Naive thymus-derived CD8-positive, alpha-beta T cell (primary cell): ENCODE measurements around the gene ZKSCAN5. TPM values are rescaled to one million over a fixed set of nuclear protein-coding genes. Genes with fewer than 3 reads are reported as not detected.

Experiments used
- ATAC-seq, 2 donors: fragments of 150-1000 bp; cut with Tn5 transposase in 1 of 2; sonication (Bioruptor Pico), chemical (Tn5 transposase) in 1 of 2; 1 replicate in 1 of 2; 2 replicates in 1 of 2; pipeline ENCODE4 v1.10.0; 2021; ENCODE audit warnings: mild to moderate bottlenecking in 2 of 2, moderate library complexity in 2 of 2
- POLR2A ChIA-PET: fragments of 350-600 bp; sonication (Branson Sonifier 250); formaldehyde crosslinking; loops from one replicate; lab custom pipeline; 2021; ENCODE audit warnings: antibody characterized with exemption; lab: Charles Lee
- DNase-seq, 10 donors: peaks; one replicate each; pipeline versions ENCODE4 v3.0.0 to v3.0.0-alpha.2; 2020 to 2022
- H3K27ac Mint-ChIP-seq, 10 donors: one replicate each; pipeline ENCODE4 v1.8.0; 2020 to 2022; ENCODE audit warnings: mild to moderate bottlenecking in 10 of 10, mixed read lengths in 10 of 10, moderate library complexity in 4 of 10, inconsistent platforms in 1 of 10
- H3K27me3 Mint-ChIP-seq, 5 donors: one replicate each; pipeline ENCODE4 v1.8.0; 2021 to 2022; ENCODE audit warnings: mixed read lengths in 5 of 5
- H3K36me3 Mint-ChIP-seq, 3 donors: one replicate each; pipeline ENCODE4 v1.8.0; 2020 to 2022; ENCODE audit warnings: mixed read lengths in 3 of 3, mild to moderate bottlenecking in 2 of 3, inconsistent platforms in 1 of 3
- H3K4me1 Mint-ChIP-seq, 4 donors: one replicate each; pipeline ENCODE4 v1.8.0; 2021 to 2022; ENCODE audit warnings: mixed read lengths in 4 of 4
- H3K4me3 Mint-ChIP-seq, 10 donors: one replicate each; pipeline ENCODE4 v1.8.0; 2020 to 2022; ENCODE audit warnings: mild to moderate bottlenecking in 10 of 10, mixed read lengths in 10 of 10, moderate library complexity in 6 of 10, inconsistent platforms in 1 of 10
- H3K9me3 Mint-ChIP-seq, 9 donors: one replicate each; pipeline ENCODE4 v1.8.0; 2020 to 2022; ENCODE audit warnings: mixed read lengths in 9 of 9, mild to moderate bottlenecking in 3 of 9, inconsistent platforms in 1 of 9, moderate library complexity in 1 of 9
- polyA plus RNA-seq, 3 donors: library from polyadenylated mRNA; unstranded; fragments of 300-500 nt; fragmentation: Illumina TruSeq; gene quantifications; one replicate each; pipeline ENCODE4 v1.2.3, GENCODE V29; 2021
- total RNA-seq, 8 experiments: library from RNA in 2 of 8; stranded (reverse) in 2 of 8; gene quantifications; one replicate each; pipeline ENCODE4 v1.2.3 and lab custom pipeline; 2021 to 2026

Gene ZKSCAN5
- total and polyA plus RNA-seq, 5 experiments from 2014 or later: 3.0 to 9.9 (median 5.7) TPM

DNA sequence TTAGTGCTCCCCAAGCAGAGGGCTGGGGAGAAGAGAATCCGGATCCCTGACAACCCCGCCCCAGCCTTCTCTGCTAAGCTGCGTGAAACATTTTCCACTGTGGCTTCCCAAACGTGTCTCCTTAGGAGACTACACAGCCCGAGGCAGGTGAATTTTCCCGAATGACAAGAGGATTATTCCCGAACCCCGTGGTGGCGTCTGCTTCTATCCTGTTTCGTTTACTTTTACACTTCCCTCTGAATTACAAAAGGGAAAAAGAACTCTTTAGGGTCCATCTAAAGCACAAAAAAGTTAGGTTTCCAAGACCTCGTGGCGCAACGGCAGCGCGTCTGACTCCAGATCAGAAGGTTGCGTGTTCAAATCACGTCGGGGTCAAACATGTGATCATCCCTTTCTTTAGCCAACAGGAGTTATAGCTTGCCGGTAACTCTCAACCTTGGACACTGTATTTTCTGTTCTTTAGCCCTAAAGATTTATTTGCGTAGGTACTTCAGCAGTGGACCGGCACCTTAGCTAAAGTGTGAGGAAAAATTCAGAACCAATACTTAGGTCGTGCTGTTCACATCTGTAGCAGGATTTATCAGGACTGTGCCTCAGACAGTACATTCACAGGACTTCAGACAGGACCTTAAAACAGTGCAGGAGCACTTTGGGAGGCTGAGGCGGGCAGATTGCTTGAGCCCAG is 34.9 kb upstream of the ZKSCAN5 start:
- peaks cover 19 to 41% (median 30%) of the 10 kb centered on the region in 4 donors for H3K4me1 Mint-ChIP-seq
- no peaks in the 10 kb centered on the region for H3K27me3 Mint-ChIP-seq
- no peaks in the 10 kb centered on the region for H3K36me3 Mint-ChIP-seq
- no peak for ATAC-seq
- DNase-seq: no peak
- peak overlapping the region in 2 of 10 donors; percentile 4 to 48 for H3K4me3 Mint-ChIP-seq
- H3K9me3 Mint-ChIP-seq: no peaks in the 10 kb centered on the region
- POLR2A ChIA-PET: interaction anchor here (1.2 to 1.8 kb wide), 2 partner anchors 30 to 35 kb away, joined by 4 to 7 read pairs; partner anchors contain the start of genes ZKSCAN5 and ZNF394
- H3K27ac Mint-ChIP-seq: peak overlapping the region in 3 of 10 donors; percentile 43 to 65 (median 64)

DNA sequence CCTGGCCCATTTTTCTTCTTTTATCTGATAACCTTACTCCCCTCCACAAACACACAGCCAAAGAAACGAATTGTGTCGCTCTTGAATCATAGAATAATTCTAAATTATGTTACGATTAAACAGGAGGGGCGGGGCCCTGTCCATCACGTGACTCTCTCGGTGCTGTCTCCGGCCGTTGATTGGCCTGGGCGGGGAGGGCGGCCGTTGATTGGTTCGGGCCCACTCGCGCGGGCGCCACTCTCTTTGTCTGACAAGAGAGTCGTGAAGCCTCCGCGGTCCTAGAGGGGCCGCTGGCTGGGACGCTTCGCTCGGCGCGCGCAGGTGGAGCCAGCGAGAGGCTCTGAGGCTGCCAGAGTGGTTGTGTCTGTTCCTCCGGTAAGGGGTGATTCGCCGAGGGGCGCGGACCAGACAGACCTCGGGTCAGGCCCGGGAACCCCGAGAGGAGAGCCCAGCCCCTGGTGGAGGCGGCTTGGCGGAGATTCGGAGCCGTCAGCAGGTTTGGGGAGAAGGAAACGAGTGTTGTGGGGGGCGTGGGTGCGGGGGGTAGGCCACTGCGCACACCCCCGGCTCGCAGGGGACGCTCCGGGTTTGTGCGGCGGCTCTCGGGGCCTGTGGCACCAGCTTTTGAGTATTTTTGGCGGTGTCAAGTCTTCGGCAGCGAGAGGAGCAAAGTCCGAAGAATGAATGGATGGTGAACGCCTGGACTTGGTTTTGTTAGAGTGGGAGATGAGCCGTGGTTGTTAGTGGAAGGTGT is 31.7 kb upstream of the ZKSCAN5 start, which contains the start of gene ZNF789:
Gene ZNF789, plus strand, starts transcription at position 330 of the 754 bp plus-strand sequence. CDS start 3,567 bp downstream, outside the sequence.
- H3K4me1 Mint-ChIP-seq: peaks cover 18 to 43% (median 32%) of the 10 kb centered on the region in 4 donors
- ATAC-seq: peak; percentile 96 to 97
- no peaks in the 10 kb centered on the region for H3K27me3 Mint-ChIP-seq
- DNase-seq: peak; percentile 89 to 99 (median 97)
- POLR2A ChIA-PET: interaction anchor here (1.0 to 3.7 kb wide), 7 partner anchors 10 to 86 kb away, joined by 3 to 47 read pairs (median 5); partner anchors contain the start of genes BUD31, PTCD1, ZKSCAN5 and ZNF394
- peak within 1 kb of the TSS; percentile 91 to 100 (median 97) for H3K4me3 Mint-ChIP-seq
- H3K36me3 Mint-ChIP-seq: peaks cover 0 to 11% (median 0%) of the 10 kb centered on the region in 3 donors
- no peaks in the 10 kb centered on the region for H3K9me3 Mint-ChIP-seq
- peak within 1 kb of the TSS; percentile 93 to 98 (median 98) for H3K27ac Mint-ChIP-seq

DNA sequence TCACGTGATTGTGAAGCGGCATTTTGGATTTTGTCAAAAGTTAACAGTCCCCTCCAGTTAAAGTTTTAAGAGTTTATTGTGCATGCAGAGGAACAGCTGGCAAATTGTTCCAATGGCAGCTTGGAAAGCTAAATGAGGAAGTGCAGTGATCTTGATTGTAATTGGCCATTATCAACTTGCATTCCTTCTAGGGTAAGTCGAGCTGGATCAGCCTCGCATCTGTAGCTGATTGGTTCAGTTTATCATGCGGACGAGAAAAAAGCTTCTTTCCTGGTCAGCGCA is 31.2 kb upstream of the ZKSCAN5 start:
- DNase-seq: no peak
- POLR2A ChIA-PET: interaction anchor here (1.0 to 3.7 kb wide), 6 partner anchors 9 to 148 kb away, joined by 3 to 47 read pairs (median 4); partner anchors contain the start of genes ARPC1A, BUD31, ZKSCAN5 and ZNF394
- Mint-ChIP-seq H3K4me3 (peak overlapping the region; percentile 91 to 100 (median 97)), H3K4me1 (peaks cover 21 to 48% (median 37%) of the 10 kb centered on the region in 4 donors), H3K9me3 (no peaks in the 10 kb centered on the region), H3K27me3 (no peaks in the 10 kb centered on the region), H3K27ac (peak overlapping the region; percentile 90 to 98 (median 98)), H3K36me3 (peaks cover 0 to 14% (median 0%) of the 10 kb centered on the region in 3 donors)
- no peak for ATAC-seq

DNA sequence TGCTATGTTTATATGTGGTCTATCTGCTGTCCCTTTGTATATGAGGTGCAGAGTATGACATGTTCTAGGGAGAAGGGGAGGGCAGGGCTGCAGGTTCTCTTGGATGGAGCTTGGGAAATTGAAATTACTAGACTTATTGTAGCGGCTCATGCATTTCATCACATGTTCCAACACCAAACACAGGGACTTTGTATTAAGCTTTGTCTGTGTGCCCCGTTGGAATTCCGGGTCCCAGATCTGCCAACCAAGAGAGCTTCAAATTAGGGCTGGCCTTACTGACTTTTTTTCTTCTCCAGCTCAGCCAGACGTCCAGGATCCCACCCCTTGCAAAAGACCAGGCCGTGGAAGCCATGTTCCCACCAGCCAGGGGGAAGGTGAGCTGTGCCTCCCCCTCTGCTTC is 28.4 kb upstream of the ZKSCAN5 start:
- H3K27me3 Mint-ChIP-seq: no peaks in the 10 kb centered on the region
- peak overlapping the region in 1 of 10 donors; percentile 20 for H3K4me3 Mint-ChIP-seq
- peak overlapping the region in 3 of 10 donors; percentile 24 to 71 (median 43) for H3K27ac Mint-ChIP-seq
- H3K36me3 Mint-ChIP-seq: peaks cover 0 to 38% (median 0%) of the 10 kb centered on the region in 3 donors
- H3K9me3 Mint-ChIP-seq: no peaks in the 10 kb centered on the region
- H3K4me1 Mint-ChIP-seq: peaks cover 26 to 59% (median 49%) of the 10 kb centered on the region in 4 donors
- no peak for DNase-seq
- ATAC-seq: no peak
- POLR2A ChIA-PET: interaction anchor here (1.0 to 2.0 kb wide), 4 partner anchors 11 to 81 kb away, joined by 3 to 8 read pairs (median 5); partner anchors contain the start of genes CPSF4 and PTCD1

DNA sequence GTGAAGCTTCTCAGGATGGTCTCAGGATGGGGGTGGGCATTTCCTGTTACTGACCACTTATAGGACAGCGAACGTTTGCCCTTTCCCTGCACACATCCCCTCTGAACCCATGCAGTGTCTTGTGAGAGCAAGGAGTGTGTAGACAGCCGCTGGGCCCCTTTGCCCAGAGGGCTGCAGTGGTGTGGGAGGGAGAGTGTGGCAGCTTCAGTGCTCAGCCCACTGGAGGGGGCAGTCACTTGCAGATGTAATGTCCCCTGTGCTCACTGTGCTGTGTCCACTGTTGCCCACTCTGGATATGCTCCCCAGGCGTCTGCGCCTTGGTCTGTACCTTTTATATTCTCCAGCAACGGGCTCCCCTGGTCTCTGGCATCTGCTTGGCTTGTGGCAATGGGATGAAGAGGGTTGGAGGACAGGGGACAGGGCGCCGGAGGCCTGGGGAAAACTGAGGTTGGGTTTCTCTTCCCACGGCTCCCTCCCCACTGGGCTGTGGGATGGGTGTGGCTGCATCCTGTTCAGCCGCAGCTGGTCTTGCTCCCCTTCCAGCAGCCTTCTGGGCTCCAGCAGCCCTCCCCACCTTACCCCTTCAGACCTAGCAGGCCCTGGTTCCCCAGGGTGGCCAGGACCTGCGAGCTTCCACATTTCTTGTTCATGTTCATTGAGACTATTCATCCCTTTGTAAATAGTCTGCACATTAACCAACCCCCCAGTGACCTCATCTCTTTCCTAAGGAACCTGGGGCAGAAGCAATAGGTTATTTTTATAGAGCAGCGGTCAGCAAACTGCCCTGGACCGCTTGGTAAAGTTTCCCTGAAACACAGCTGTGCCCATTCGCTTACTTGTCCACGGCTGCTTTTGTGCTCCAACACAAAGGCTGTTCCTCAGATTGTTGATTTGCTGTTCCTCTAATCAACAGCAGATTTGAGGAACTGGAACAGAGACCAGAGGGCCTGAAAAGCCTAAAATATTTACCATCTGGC is 25.7 kb upstream of the ZKSCAN5 start:
- Mint-ChIP-seq H3K36me3 (peaks cover 0 to 53% (median 4%) of the 10 kb centered on the region in 3 donors), H3K4me3 (peak overlapping the region in 6 of 10 donors; percentile 30 to 56 (median 46)), H3K4me1 (peaks cover 15 to 43% (median 35%) of the 10 kb centered on the region in 4 donors), H3K9me3 (no peaks in the 10 kb centered on the region), H3K27me3 (no peaks in the 10 kb centered on the region), H3K27ac (peak overlapping the region; percentile 34 to 87 (median 66))
- no peak for ATAC-seq
- POLR2A ChIA-PET: interaction anchor here (1.1 to 1.3 kb wide), 2 partner anchors 21 to 26 kb away, joined by 3 read pairs; partner anchors contain the start of genes ZKSCAN5 and ZNF394
- no peak for DNase-seq

DNA sequence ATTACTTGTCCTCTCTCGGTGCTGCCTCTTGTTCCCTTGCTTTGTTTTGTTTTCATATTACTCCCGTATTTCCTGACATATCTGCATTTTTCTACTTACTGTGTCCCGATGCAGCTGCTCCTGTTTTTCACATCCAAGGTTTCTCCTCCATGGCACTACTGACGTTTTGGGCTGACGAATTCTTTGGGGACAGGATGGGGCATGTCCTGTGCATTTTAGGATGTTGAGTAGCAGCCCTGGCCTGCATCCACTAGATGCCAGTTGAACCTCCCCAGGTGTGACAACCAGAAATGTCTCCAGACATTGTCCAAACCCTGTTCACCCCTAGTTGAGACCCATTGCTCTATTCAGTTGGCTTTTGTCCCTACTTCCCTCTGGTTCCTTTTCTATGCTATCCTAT is 19.4 kb upstream of the ZKSCAN5 start:
- peaks cover 0 to 45% (median 13%) of the 10 kb centered on the region in 3 donors for H3K36me3 Mint-ChIP-seq
- POLR2A ChIA-PET: interaction anchor here (1.0 kb wide), 1 partner anchor 11 kb away, joined by 6 read pairs; no protein-coding TSS in a partner anchor
- no peak for DNase-seq
- H3K9me3 Mint-ChIP-seq: no peaks in the 10 kb centered on the region
- no peak overlapping the region for H3K4me3 Mint-ChIP-seq
- no peak for ATAC-seq
- H3K27ac Mint-ChIP-seq: peak overlapping the region in 3 of 10 donors; percentile 12 to 50 (median 32)
- H3K4me1 Mint-ChIP-seq: peaks cover 0 to 8% (median 5%) of the 10 kb centered on the region in 4 donors
- no peaks in the 10 kb centered on the region for H3K27me3 Mint-ChIP-seq

DNA sequence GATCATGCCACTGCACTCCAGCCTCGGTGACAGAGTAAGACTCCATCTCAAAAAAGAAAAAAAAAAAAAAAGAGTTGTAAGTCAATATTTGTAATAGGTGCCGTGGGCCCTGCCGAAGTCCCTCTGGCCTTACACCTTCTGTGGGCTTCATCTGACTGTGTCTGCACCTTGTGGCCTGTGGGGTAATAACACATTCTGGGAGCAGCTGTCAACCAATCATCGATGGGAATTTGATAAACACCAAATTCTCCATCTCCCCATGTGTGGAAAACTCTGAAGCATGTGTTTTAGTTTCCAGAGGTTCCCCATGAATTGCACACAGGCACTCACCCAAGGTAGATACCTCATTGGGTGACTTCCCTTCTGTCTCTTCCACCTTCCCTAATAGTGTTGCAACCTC is 15.2 kb upstream of the ZKSCAN5 start:
- peaks cover 16 to 52% (median 40%) of the 10 kb centered on the region in 3 donors for H3K36me3 Mint-ChIP-seq
- peaks cover 4 to 14% (median 5%) of the 10 kb centered on the region in 4 donors for H3K4me1 Mint-ChIP-seq
- ATAC-seq: peak in 1 of 2 donors; percentile 42
- POLR2A ChIA-PET: interaction anchor here (0.7 to 1.1 kb wide), 3 partner anchors 10 to 569 kb away, joined by 3 to 7 read pairs (median 4); no protein-coding TSS in a partner anchor
- no peaks in the 10 kb centered on the region for H3K27me3 Mint-ChIP-seq
- H3K9me3 Mint-ChIP-seq: peaks cover 0 to 23% (median 11%) of the 10 kb centered on the region in 9 donors
- H3K27ac Mint-ChIP-seq: peak overlapping the region in 2 of 10 donors; percentile 0 to 9
- no peak for DNase-seq
- H3K4me3 Mint-ChIP-seq: no peak overlapping the region

DNA sequence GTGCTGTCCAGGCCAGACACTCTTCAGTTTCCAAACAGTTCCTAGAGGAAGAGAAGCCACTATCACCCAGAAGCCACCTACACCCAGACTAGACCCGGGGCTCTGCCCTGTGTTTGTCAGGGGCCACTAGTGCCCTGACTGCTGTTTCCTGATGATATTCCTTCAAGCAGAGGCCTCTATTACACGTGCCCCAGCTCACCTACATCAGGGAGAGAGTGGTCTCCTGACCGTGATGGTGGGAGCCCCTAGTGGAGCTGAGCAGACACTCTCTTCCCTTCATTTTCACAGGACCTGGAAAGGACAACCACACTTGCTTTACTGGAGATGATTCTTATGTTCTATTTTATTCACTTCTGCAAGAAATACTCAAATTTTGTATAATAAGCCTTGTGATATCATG is 13.6 kb upstream of the ZKSCAN5 start:
- Mint-ChIP-seq H3K9me3 (peaks cover 0 to 28% (median 13%) of the 10 kb centered on the region in 9 donors), H3K27me3 (no peaks in the 10 kb centered on the region), H3K4me3 (no peak overlapping the region), H3K27ac (peak overlapping the region in 2 of 10 donors; percentile 57 to 62), H3K36me3 (peaks cover 18 to 56% (median 53%) of the 10 kb centered on the region in 3 donors), H3K4me1 (peaks cover 0 to 14% (median 5%) of the 10 kb centered on the region in 4 donors)
- peak in 1 of 2 donors; percentile 23 for ATAC-seq
- DNase-seq: no peak
- POLR2A ChIA-PET: interaction anchor here (0.7 to 1.7 kb wide), 2 partner anchors 9 to 10 kb away, joined by 7 read pairs; partner anchors contain the start of gene ZNF394

DNA sequence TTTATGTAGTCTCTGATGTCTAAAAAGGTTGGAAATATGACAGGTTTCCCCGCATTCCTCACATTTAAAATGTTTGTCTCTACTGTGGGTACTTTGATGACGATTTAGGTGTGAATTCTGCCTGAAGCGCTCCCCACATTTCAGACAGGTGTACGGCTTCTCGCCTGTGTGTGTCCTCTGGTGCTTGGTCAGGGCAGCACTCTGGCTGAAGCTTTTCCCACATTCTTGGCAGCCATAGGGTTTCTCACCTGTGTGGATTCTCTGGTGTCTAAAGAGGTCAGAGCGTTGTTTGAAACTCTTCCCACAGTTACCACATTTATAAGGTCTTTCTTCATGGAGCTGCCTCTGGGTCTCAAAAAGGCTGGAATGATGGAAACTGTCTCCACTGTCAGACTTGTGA is 10.6 kb upstream of the ZKSCAN5 start:
- POLR2A ChIA-PET: no interaction called here
- Mint-ChIP-seq H3K4me1 (peaks cover 7 to 30% (median 23%) of the 10 kb centered on the region in 4 donors), H3K27ac (peak overlapping the region in 3 of 10 donors; percentile 36 to 63 (median 40)), H3K27me3 (no peaks in the 10 kb centered on the region), H3K9me3 (peaks cover 0 to 28% (median 13%) of the 10 kb centered on the region in 9 donors), H3K4me3 (peak overlapping the region in 1 of 10 donors; percentile 28), H3K36me3 (peaks cover 25 to 68% (median 56%) of the 10 kb centered on the region in 3 donors)
- DNase-seq (no peak), ATAC-seq (no peak)

DNA sequence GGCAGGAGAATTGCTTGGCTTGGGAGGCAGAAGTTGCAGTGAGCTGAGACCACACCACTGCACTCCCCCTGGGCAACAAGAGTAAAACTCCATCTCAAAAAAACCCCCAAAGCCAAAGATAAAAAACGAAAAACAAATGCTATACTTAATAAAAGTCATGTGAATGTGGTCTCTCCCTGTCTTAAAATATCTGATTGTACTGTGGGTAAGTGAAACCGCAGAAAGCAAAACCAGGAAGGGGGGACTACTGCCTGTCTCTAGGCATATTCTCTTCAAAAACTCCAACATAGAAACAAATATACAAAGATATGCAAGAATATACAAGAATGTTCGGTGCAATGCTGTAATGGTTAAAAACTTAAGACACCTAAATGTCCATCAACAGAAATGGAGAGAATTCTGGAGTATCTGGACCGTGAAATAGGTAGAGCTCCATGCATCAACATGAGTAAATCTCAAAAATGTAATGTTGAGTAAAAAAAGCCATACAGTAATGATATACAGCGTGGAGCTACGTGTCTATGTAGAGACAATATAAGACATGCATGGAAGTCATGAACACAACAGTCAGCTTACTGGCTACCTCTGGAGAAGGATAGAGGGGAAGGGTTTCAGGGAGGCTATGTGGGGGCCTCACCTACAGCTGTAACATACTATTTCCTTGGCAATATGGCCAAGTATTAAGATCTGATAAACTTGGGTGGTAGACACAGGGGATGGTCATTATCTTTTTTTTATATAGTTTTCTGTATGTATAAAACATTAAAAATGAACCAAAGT is 6.5 kb upstream of the ZKSCAN5 start:
- Mint-ChIP-seq H3K9me3 (peaks cover 0 to 22% (median 12%) of the 10 kb centered on the region in 9 donors), H3K27me3 (no peaks in the 10 kb centered on the region), H3K36me3 (peaks cover 27 to 49% (median 38%) of the 10 kb centered on the region in 3 donors), H3K27ac (peak overlapping the region; percentile 8 to 100 (median 98)), H3K4me3 (peak overlapping the region; percentile 94 to 100 (median 98)), H3K4me1 (peaks cover 8 to 38% (median 26%) of the 10 kb centered on the region in 4 donors)
- peak in 1 of 10 donors; percentile 28 for DNase-seq
- POLR2A ChIA-PET: interaction anchor here (0.7 to 4.8 kb wide), 9 partner anchors 26 to 172 kb away, joined by 3 to 59 read pairs (median 4); partner anchors contain the start of genes ARPC1A, BUD31, CPSF4 and PDAP1
- no peak for ATAC-seq
